GM23248 (cell line): ENCODE measurements around the gene GOLPH3.

Source experiments
- EZH2 ChIP-seq: fragments of 200-600 bp; sonication (generic); IDR thresholded peaks from 2 replicates; pipeline ENCODE4 v1.6.1; 2018; ENCODE audit warnings: antibody characterized with exemption, mild to moderate bottlenecking; ENCODE audit not compliant: insufficient read depth, poor library complexity, severe bottlenecking
- EZH2phosphoT487 ChIP-seq: fragments of 200-600 bp; sonication (generic); IDR thresholded peaks from 2 replicates; pipeline ENCODE4 v1.6.1; 2018; ENCODE audit warnings: antibody characterized with exemption, moderate library complexity, mild to moderate bottlenecking, low read depth; ENCODE audit not compliant: insufficient read depth

DNA sequence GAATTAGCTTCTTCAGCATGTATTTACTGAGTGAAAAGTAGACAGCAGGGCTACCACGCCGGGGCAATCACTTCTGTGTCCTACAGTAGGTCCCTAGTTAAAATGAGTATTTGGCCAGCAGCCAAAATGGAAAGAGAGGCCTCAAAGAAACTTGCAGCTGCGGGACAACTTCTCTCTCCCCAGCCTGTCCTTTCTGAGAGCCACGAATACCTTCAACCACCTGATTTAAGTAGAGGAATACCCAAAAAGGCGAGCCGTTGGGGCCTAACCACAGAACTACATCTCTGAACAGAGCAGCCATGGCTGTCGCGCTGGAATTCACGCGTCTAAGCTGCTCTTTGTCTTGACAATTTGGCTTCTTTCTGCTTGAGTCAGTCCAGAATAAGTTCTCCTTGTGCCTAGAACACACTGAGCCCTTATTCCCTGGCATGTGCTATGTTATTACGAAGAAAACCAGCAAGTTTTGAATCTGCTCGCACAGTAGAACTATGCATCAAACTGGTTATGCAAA lies 43.8 kb upstream of the GOLPH3 start:
- TF ChIP-seq EZH2: no peak
- TF ChIP-seq EZH2phosphoT487: no peak
